Fibroblast of pulmonary artery (primary cell): Measurements from ENCODE around the gene CTNNA1.

Source experiments
- DNase-seq: peaks from one replicate; pipeline ENCODE4 v3.0.0-alpha.2; 2010; ENCODE audit warnings: low read depth
- H3K4me3 ChIP-seq: replicated peaks from 2 replicates; pipeline ENCODE4 v1.5.1; 2011; ENCODE audit warnings: low read depth, mild to moderate bottlenecking, control low read depth, low read length, moderate library complexity
- CTCF ChIP-seq: IDR thresholded peaks from 2 replicates; pipeline ENCODE4 v1.5.1; 2011; ENCODE audit warnings: mild to moderate bottlenecking, control low read depth, low read length, inconsistent platforms; ENCODE audit errors: missing control alignments

The CTNNA1 gene

GRCh38 chr5:138926688-138927448 is 173.6 kb downstream of the CTNNA1 start:
- DNase-seq = no peak
- no peak overlapping the region for H3K4me3 ChIP-seq
- no peak for TF ChIP-seq CTCF

GRCh38 chr5:138927544-138927943 is 174.3 kb downstream of the CTNNA1 start:
- DNase-seq = no peak
- TF ChIP-seq CTCF = no peak
- no peak overlapping the region for H3K4me3 ChIP-seq

GRCh38 chr5:138927979-138928378 is 174.8 kb downstream of the CTNNA1 start:
- TF ChIP-seq CTCF = no peak
- peak; percentile 35 for DNase-seq
- H3K4me3 ChIP-seq = no peak overlapping the region

GRCh38 chr5:138929571-138929955 is 176.3 kb downstream of the CTNNA1 start:
- no peak overlapping the region for H3K4me3 ChIP-seq
- no peak for TF ChIP-seq CTCF
- no peak for DNase-seq

- DNase-seq = no peak
- TF ChIP-seq CTCF = no peak
- no peak overlapping the region for H3K4me3 ChIP-seq
Observed at GRCh38 chr5:138930371-138931097, 177.3 kb downstream of the CTNNA1 start.

GRCh38 chr5:138932171-138932810 is 179.1 kb downstream of the CTNNA1 start:
- no peak for DNase-seq
- no peak overlapping the region for H3K4me3 ChIP-seq
- peak; percentile 4 for TF ChIP-seq CTCF
